HG03442 (cell line): Measurements from ENCODE around the gene RND1.
A peak's percentile ranks its signal among the peaks of the same experiment; 100 is the strongest.
"Not testable (repeated sequence)": the region's sequence is repeated elsewhere in the genome, so short reads cannot be mapped to it uniquely, and the experiment has no call there.

Experiments
- ATAC-seq: cut with Tn5 transposase; IDR thresholded peaks from one replicate; pipeline ENCODE4 v1.9.1; 2021; ENCODE audit warnings: mild to moderate bottlenecking, moderate library complexity; ENCODE audit not compliant: unreplicated experiment

RND1 gene

GRCh38 chr12:48869191-48869590 is 3.5 kb upstream of the RND1 start:
- no peak for ATAC-seq

- no peak for ATAC-seq
Measured at GRCh38 chr12:48868451-48868850, 2.8 kb upstream of the RND1 start.

DNA sequence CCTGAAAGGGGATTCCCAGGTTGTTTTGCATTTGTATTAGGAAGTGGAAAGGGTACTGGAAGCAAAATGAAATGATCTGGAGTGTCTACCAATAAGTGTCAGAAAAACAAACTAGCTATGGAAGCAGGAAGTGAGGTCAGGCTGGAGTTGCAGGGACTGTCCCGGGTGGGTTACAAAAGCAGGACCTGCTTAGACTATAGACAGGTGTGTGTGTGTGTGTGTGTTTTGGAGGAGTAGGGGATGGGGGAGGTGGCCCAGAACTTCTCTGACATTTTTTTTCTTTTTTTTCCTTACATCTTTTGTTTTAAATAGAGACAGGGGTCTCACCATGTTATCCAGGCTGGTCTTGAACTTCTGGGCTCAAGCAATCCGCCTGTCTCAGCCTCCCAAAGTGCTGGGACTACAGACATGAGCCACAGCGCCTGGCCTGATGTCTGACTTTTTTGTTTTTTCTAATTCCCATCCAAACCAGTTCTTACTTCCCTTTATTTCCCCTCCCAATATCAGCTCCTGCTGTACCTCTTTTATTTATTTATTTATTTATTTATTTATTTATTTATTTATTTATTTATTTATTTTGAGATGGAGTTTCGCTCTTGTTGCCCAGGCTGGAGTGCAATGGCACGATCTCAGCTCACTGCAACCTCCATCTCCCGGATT is 512 bp upstream of the RND1 start:
- ATAC-seq = no peak

DNA sequence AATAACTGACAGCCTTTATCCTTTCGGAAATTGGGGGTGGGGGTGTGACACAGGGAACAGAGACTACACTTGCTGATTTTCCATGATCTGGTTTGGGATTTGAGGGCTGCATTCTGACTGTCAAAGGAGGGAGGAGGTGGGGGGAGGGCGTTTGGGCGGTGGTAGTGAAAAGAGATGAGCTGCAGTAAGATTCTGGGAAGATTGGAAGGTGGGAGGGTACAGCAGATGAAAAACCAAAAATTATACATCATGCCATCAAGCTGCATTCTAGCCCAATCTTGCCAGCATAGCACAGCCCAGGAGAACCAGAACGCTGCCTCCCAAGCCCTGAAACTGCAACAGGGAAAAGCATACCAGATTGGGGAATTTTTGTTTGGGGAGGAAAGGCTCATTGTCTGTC is 2.4 kb downstream of the RND1 start:
- no peak for ATAC-seq

GRCh38 chr12:48862760-48863159 is 2.9 kb downstream of the RND1 start:
- ATAC-seq = no peak

DNA sequence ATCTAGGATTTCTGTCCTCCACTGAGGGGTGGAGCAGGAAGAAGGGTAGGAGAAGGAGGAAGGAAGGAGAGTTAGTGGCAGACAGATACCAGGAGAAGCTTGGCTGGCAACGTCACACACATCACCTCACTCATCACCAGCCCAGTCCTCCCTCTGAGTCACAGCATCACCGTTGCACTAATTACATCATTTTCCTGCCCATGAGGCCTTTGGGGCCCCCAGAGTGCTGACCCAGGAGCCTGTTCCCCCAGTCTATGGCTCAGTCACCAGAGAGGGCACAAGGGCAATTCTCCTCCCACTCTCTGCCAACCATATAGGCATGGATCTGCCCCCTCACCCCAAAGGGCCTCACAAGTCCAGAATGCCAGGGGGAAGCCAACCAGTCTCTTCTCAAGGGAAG is 4.6 kb downstream of the RND1 start:
- ATAC-seq = no peak

DNA sequence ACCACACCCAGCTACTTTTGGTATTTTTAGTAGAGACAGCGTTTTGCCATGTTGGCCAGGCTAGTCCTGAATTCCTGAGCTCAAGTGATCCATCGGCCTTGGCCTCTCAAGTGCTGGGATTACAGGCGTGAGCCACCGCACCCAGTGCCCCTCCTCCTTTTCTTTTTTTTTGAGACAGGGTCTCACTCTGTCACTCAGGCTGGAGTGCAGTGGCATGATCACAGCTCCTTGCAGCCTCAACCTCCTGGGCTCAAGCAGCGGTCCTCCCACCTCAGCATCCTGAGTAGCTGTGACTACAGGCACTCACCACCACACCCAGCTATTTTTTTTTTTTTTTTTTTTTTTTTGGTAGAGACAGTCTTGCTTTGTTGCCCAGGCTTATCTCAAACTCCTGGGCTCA is 5.4 kb downstream of the RND1 start:
- ATAC-seq = not testable (repeated sequence)

GRCh38 chr12:48859607-48860006 is 6.1 kb downstream of the RND1 start:
- no peak for ATAC-seq

DNA sequence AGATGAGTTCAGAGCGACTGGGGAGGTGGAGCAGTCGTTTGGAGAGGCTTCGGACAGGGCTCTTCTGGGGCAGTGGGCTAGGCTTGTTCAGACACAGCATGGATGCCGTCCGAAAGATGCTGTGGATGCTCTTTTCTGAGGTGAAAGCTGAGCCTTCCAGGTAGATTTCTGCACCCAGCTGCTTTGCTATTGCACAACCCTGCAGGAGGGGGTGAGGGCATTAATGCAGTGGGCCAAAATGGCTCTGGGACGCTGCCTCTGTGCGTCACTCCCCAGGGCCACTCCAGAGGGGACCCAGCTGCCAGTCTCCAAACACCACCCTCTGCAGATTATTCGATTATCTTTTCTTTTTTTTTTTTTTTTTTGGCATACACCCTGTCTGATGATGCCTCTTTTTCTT is 7.6 kb downstream of the RND1 start:
- no peak for ATAC-seq

- no peak for ATAC-seq
Measured at GRCh38 chr12:48857278-48857994, 8.2 kb downstream of the RND1 start.

DNA sequence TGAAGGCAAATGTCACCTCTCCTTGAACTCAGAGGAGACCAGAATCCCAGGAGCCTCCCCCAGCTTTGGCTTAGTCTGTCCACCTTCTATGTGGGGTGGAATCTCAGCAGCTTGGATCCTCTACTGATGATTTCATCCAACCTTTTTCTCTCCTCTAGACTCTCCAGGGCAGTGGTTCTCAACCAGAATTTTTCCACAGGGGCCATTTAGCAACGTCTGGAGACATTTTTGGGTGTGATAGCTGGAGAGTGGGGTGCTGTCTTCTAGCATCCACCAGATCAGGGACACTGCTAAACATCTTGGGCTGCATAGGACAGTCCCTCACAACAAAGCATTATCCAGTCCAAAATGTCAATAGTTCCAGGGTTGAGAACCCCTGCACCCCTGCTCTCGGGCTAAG is 9.3 kb downstream of the RND1 start:
- ATAC-seq = no peak

DNA sequence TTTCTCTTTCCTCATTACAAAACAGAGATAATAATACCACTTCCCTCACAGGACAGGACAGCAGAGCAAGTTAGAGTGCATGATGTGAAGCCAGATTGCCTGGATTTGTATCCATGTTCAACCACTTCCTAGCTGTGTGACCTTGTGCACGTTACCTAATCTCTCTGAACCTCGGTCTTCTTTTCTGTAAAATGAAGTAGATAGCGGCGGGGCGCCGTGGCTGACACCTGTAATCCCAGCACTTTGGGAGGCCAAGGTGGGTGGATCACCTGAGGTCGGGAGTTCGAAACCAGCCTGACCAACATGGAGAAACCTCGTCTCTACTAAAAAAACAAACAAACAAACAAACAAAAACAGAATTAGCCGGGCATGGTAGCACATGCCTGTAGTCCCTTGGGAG is 10.7 kb downstream of the RND1 start:
- ATAC-seq = not testable (repeated sequence)

- no peak for ATAC-seq
Measured at GRCh38 chr12:48854488-48854887, 11.2 kb downstream of the RND1 start.

DNA sequence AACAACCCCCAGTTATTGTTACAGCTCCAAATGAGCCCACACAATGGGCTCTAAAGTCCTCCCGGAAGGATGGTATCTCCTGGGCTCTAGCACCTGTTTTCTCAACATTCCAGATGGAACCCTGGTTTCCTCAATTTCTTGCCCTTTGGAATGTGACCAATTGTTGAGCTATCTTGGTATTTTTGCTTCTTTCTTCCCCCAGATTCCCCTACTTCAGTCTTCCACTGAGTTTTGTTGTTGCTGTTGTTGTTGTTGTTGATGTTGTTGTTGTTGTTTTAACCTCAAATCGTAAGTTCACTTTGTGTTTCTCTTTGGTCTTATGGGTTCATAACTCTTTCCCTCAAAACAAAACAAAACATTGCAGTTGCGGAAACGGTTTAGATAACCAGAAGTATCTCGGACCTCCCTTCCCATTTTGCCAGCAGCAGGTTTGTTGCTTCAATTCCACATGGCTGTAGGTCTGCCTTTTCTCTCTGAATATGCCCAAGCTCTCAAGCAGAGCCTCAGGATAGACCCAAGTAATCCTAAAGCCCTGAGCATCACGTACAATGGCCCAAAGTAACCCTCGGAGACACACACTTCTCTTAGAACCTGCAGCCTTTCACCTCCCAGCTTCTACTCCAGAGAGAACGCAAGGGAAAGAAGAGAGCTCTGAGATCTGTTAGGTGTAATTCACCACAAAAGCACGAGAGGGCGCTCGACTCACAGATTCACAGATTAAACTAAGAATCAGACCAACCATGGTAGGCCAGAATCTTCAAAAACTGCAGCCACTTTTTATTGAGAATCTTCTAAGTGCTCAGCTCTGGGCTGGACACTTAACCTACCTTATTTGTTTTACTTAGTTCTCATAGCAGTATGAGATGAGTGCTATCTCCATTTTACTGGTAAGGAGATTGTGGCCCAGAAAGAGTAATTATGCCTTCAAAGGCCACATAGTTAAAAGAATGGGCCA is 12.7 kb downstream of the RND1 start:
- no peak for ATAC-seq

DNA sequence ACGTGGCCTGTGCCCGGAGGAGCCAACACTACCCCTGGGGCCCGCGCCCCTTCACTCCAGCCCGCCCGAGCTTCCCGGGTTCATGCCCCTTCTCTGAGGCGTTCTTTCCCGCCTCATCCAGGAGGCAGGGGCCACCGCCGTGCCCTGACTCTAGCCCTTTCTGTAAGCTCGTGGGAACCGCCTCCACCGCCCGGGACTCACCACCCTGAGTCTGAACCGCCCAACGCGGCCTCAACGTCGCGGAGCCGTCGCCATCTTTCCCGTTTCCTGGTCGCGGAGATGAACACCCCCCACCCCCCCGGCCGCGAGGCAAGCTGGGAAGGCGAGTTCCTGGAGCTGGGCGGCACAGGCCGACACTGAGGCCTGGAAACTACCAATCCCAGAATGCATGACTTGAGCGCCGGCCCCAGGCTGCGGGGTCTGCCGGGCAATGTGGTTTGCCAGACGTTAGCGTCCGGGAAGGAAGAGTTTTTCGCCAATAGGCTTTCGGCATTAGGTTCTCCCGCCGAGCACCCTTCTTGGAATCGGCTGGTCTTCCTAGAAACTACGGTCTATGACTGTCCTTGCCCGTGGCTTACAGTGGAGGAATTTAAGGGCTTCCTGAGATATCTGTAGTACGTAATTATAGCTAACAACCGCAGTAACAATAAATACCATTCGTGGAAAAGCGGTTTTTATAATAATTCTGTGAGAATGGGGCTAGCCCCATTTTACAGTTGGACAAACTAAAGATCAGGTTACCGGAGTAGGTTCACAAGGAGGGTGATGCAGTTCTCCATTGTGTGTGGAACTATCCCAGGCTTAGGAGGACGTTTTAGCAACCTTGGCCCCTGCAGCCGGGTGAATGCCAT is 13.6 kb downstream of the RND1 start, which contains the start of gene DDX23:
TSS of gene DDX23 (minus strand) at position 281 of the 851 bp plus-strand sequence. CDS start 6,381 bp downstream, outside the sequence.
- ATAC-seq = peak; percentile 93

- not testable (repeated sequence) for ATAC-seq
Measured at GRCh38 chr12:48842021-48842420, 23.6 kb downstream of the RND1 start.

- ATAC-seq = no peak
Measured at GRCh38 chr12:48838048-48838447, 27.6 kb downstream of the RND1 start.

GRCh38 chr12:48832321-48833060 is 33.2 kb downstream of the RND1 start:
- no peak for ATAC-seq

DNA sequence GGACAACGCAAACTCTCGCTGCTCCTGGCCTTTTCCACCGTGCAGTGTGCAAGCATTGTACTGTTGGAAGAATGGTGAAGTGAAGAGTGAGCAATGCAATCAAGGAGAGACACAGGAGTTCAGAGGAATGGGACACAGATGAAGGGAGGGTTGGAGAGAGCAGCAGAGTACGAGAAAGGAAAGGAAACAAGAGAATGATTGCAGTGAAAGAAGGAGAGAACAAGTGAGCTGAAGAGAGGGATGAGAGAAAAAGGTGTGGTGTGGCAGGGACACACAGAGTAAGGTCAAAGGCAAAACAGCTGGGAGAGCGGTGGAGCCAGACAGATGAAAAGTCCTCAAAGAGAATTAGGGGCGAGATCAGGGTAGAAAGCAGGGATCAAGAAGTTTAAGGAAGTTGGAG is 34.4 kb downstream of the RND1 start:
- no peak for ATAC-seq
